Loucy (cell line): ENCODE data around the gene CHST10.
"Not testable (repeated sequence)": the region's sequence is repeated elsewhere in the genome, so short reads cannot be mapped to it uniquely, and the experiment has no call there.

Experiments used
- H2AFZ ChIP-seq: fragments of 200-600 bp; sonication (generic); 2 replicates; pipeline ENCODE4 v1.6.0; 2016; ENCODE audit warnings: antibody characterized with exemption, mild to moderate bottlenecking, low read length, moderate library complexity
- H3F3A ChIP-seq: fragments of 200-600 bp; 2 replicates; pipeline ENCODE4 v1.6.0; 2016; ENCODE audit warnings: antibody characterized with exemption, low read depth, mild to moderate bottlenecking
- H3K27me3 ChIP-seq: fragments of 200-600 bp; sonication (generic); 2 replicates; pipeline ENCODE4 v1.6.1; 2014; ENCODE audit warnings: low read length, mild to moderate bottlenecking; ENCODE audit not compliant: insufficient read depth, poor library complexity, severe bottlenecking
- H3K36me3 ChIP-seq: fragments of 200-600 bp; sonication (generic); 2 replicates; pipeline ENCODE4 v1.6.1; 2016; ENCODE audit warnings: low read length; ENCODE audit not compliant: insufficient read depth
- H3K4me1 ChIP-seq: fragments of 200-600 bp; sonication (generic); 2 replicates; pipeline ENCODE4 v1.5.1; 2014; ENCODE audit warnings: low read length, mild to moderate bottlenecking; ENCODE audit not compliant: insufficient read depth, poor library complexity, severe bottlenecking
- H3K4me2 ChIP-seq: fragments of 200-600 bp; sonication (generic); 2 replicates; pipeline ENCODE4 v1.6.0; 2014; ENCODE audit warnings: antibody characterized with exemption, low read length, low read depth, mild to moderate bottlenecking; ENCODE audit not compliant: poor library complexity, severe bottlenecking
- H3K4me3 ChIP-seq: fragments of 200-600 bp; sonication (generic); 2 replicates; pipeline ENCODE4 v1.5.1; 2014; ENCODE audit warnings: low read length, mild to moderate bottlenecking, mixed read lengths; ENCODE audit not compliant: poor library complexity, severe bottlenecking
- H3K79me2 ChIP-seq: fragments of 200-600 bp; sonication (generic); 2 replicates; pipeline ENCODE4 v1.6.1; 2014; ENCODE audit warnings: low read length; ENCODE audit not compliant: insufficient read depth
- H3K9ac ChIP-seq: fragments of 200-600 bp; sonication (generic); 2 replicates; pipeline ENCODE4 v1.6.0; 2014; ENCODE audit warnings: mild to moderate bottlenecking, low read depth, low read length, moderate library complexity; ENCODE audit not compliant: poor library complexity, severe bottlenecking
- H3K9me2 ChIP-seq: fragments of 200-600 bp; sonication (generic); replicated peaks from 2 replicates; pipeline ENCODE4 v1.6.1; 2016; ENCODE audit warnings: low read depth, low read length, mixed read lengths
- H3K9me3 ChIP-seq: fragments of 200-600 bp; sonication (generic); 2 replicates; pipeline ENCODE4 v1.6.1; 2014; ENCODE audit warnings: mild to moderate bottlenecking, antibody characterized with exemption, low read length, low read depth; ENCODE audit not compliant: insufficient read depth
- H4K20me1 ChIP-seq: fragments of 200-600 bp; sonication (generic); 2 replicates; pipeline ENCODE4 v1.6.0; 2014; ENCODE audit warnings: antibody characterized with exemption, low read length, mild to moderate bottlenecking; ENCODE audit not compliant: insufficient read depth, poor library complexity, severe bottlenecking
- CTCF ChIP-seq: fragments of 200-600 bp; sonication (generic); conservative IDR thresholded peaks from 2 replicates; pipeline ENCODE4 v1.5.1; 2014; ENCODE audit warnings: mild to moderate bottlenecking, antibody characterized with exemption, low read length
- EZH2phosphoT487 ChIP-seq: fragments of 200-600 bp; IDR thresholded peaks from 2 replicates; pipeline ENCODE4 v1.6.1; 2018; ENCODE audit warnings: antibody characterized with exemption, mild to moderate bottlenecking, moderate library complexity, borderline replicate concordance

CHST10 gene

DNA sequence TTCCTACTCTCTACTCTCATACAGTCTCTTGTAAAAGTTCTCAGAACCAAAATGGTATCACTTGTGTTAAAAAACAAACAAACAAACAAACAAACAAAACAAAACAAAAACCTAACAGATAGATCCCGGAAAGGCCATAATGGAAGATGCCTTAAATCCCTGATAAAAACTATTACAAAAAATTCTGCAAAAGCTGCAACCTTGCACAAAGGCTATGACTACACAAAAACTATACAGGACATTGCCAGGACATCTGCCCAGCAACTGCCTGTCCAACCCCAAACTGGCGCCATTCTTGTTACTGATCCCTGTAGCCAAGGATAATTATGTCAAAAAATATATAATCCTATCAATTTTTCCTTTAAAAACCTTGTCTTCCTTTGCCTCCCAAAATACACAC lies 58.9 kb downstream of the CHST10 start:
- Histone ChIP-seq H3K36me3 (no peaks in the 10 kb centered on the region), H3K4me3 (no peak overlapping the region), H3K27me3 (no peaks in the 10 kb centered on the region), H3K79me2 (no peaks in the 10 kb centered on the region), H3K4me2 (no peak overlapping the region), H3K4me1 (no peaks in the 10 kb centered on the region), H3K9ac (no peak overlapping the region), H2AFZ (no peak overlapping the region), H3K9me3 (no peaks in the 10 kb centered on the region), H3K9me2 (no peaks in the 10 kb centered on the region), H4K20me1 (no peaks in the 10 kb centered on the region), H3F3A (no peaks in the 10 kb centered on the region)
- TF ChIP-seq CTCF (no peak), EZH2phosphoT487 (no peak)

- Histone ChIP-seq H3K27me3 (no peaks in the 10 kb centered on the region), H3K36me3 (no peaks in the 10 kb centered on the region), H3F3A (no peaks in the 10 kb centered on the region), H4K20me1 (no peaks in the 10 kb centered on the region), H3K79me2 (no peaks in the 10 kb centered on the region), H2AFZ (no peak overlapping the region), H3K4me2 (no peak overlapping the region), H3K9me2 (no peaks in the 10 kb centered on the region), H3K4me1 (no peaks in the 10 kb centered on the region), H3K9me3 (no peaks in the 10 kb centered on the region), H3K9ac (no peak overlapping the region), H3K4me3 (no peak overlapping the region)
- TF ChIP-seq EZH2phosphoT487, result no peak
- no peak for TF ChIP-seq CTCF
These were observed 64.9 kb downstream of the CHST10 start for GRCh38 chr2:100352521-100352920.

DNA sequence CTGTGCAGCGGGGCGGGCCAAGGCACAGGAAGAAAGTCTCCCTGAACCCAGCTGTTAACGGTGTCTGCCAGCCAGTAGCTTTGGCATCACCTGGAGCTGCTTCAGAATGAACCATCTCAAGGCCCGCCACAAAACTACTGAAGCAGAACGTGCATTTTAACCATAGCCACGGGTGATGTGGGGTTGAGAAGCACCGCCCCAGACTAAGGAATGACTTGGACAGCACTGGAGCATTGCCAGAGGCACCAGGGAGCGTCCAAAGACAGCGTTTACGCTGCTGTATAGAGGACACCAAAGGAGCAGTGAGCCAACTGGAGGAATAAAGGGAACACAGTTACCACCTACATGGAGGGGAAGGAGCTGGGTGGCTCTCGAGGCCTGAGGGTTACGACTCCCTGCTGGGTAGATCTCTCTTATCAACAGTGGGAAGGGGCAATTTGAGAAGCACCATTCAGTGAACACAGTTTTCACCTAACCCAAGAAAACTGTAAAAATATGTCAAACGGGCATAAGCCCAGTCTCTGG lies 66.7 kb downstream of the CHST10 start:
- no peak for TF ChIP-seq EZH2phosphoT487
- TF ChIP-seq CTCF, result no peak
- H4K20me1 ChIP-seq, result no peaks in the 10 kb centered on the region
- no peaks in the 10 kb centered on the region for H3K36me3 ChIP-seq
- H3F3A ChIP-seq, result no peaks in the 10 kb centered on the region
- H3K9me2 ChIP-seq, result no peaks in the 10 kb centered on the region
- no peak overlapping the region for H3K4me2 ChIP-seq
- H3K9me3 ChIP-seq, result no peaks in the 10 kb centered on the region
- no peaks in the 10 kb centered on the region for H3K27me3 ChIP-seq
- no peaks in the 10 kb centered on the region for H3K4me1 ChIP-seq
- H3K9ac ChIP-seq, result no peak overlapping the region
- H2AFZ ChIP-seq, result no peak overlapping the region
- H3K79me2 ChIP-seq, result no peaks in the 10 kb centered on the region
- H3K4me3 ChIP-seq, result no peak overlapping the region

GRCh38 chr2:100345144-100345543 lies 72.3 kb downstream of the CHST10 start:
- not testable (repeated sequence) for H4K20me1 ChIP-seq, H2AFZ ChIP-seq, H3K9ac ChIP-seq, H3K36me3 ChIP-seq, H3K4me3 ChIP-seq, H3K9me3 ChIP-seq, H3K4me1 ChIP-seq, H3K27me3 ChIP-seq, H3K79me2 ChIP-seq, H3K4me2 ChIP-seq, H3K9me2 ChIP-seq, H3F3A ChIP-seq
